VCaP (cell line): Measurements from ENCODE around the gene CASP3.
"Not testable (repeated sequence)": the region's sequence is repeated elsewhere in the genome, so short reads cannot be mapped to it uniquely, and the experiment has no call there.

Experiments used
- H3K27ac ChIP-seq: fragments of 450-650 bp; 2 replicates; pipeline ENCODE4 v1.5.1; 2017
- CTCF ChIP-seq: fragments of 450-650 bp; conservative IDR thresholded peaks from 2 replicates; pipeline ENCODE4 v1.5.1; 2017; ENCODE audit warnings: mild to moderate bottlenecking, moderate library complexity

Gene CASP3

GRCh38 chr4:184643731-184644130, 5.5 kb downstream of the CASP3 start:
- TF ChIP-seq CTCF, result no peak
- H3K27ac ChIP-seq, result no peak overlapping the region

- no peak overlapping the region for H3K27ac ChIP-seq
- no peak for TF ChIP-seq CTCF
These were observed 7.8 kb downstream of the CASP3 start for GRCh38 chr4:184641451-184641850.

GRCh38 chr4:184641022-184641421, 8.2 kb downstream of the CASP3 start:
- no peak for TF ChIP-seq CTCF

GRCh38 chr4:184636897-184637296, 12.3 kb downstream of the CASP3 start:
- no peak overlapping the region for H3K27ac ChIP-seq
- no peak for TF ChIP-seq CTCF

More at GRCh38 chr4:184641022-184641421, 8.2 kb downstream of the CASP3 start:
- H3K27ac ChIP-seq, result no peak overlapping the region

- H3K27ac ChIP-seq, result no peak overlapping the region
- TF ChIP-seq CTCF, result no peak
These were observed 13.1 kb downstream of the CASP3 start for GRCh38 chr4:184636144-184636543.

GRCh38 chr4:184635381-184635780, 13.9 kb downstream of the CASP3 start:
- no peak overlapping the region for H3K27ac ChIP-seq
- TF ChIP-seq CTCF, result no peak

- no peak overlapping the region for H3K27ac ChIP-seq
- TF ChIP-seq CTCF, result no peak
These were observed 16.4 kb downstream of the CASP3 start for GRCh38 chr4:184632842-184633241.

GRCh38 chr4:184628103-184628502, 21.1 kb downstream of the CASP3 start:
- TF ChIP-seq CTCF, result no peak
- no peak overlapping the region for H3K27ac ChIP-seq

GRCh38 chr4:184625783-184626596, 23.3 kb downstream of the CASP3 start:
- H3K27ac ChIP-seq, result not testable (repeated sequence)
